SW480 (cell line): Measurements from ENCODE around the gene CNTRL.
A peak's percentile ranks its signal among the peaks of the same experiment; 100 is the strongest.
"Not testable (repeated sequence)": the region's sequence is repeated elsewhere in the genome, so short reads cannot be mapped to it uniquely, and the experiment has no call there.

Experiments
- DNase-seq: peaks from one replicate; pipeline ENCODE4 v3.0.0-alpha.2; 2016; ENCODE audit warnings: low spot score

Gene CNTRL

GRCh38 chr9:121071370-121071755 is 3.4 kb upstream of the CNTRL start:
- DNase-seq = no peak

- no peak for DNase-seq
Observed at GRCh38 chr9:121071756-121072421, 2.9 kb upstream of the CNTRL start.

- no peak for DNase-seq
Observed at GRCh38 chr9:121073038-121073437, 1.7 kb upstream of the CNTRL start.

- DNase-seq = peak; percentile 63
Observed at GRCh38 chr9:121075251-121076036, 689 bp downstream of the CNTRL start.

GRCh38 chr9:121082075-121082474 is 7.3 kb downstream of the CNTRL start:
- DNase-seq = no peak

GRCh38 chr9:121085661-121086060 is 10.9 kb downstream of the CNTRL start:
- no peak for DNase-seq

- DNase-seq = no peak
Observed at GRCh38 chr9:121088576-121088975, 13.8 kb downstream of the CNTRL start.

- DNase-seq = not testable (repeated sequence)
Observed at GRCh38 chr9:121090743-121091142, 16.0 kb downstream of the CNTRL start.

GRCh38 chr9:121095057-121095456 is 20.3 kb downstream of the CNTRL start:
- DNase-seq = no peak

GRCh38 chr9:121098567-121099198 is 23.9 kb downstream of the CNTRL start:
- DNase-seq = no peak

GRCh38 chr9:121104054-121104453 is 29.3 kb downstream of the CNTRL start:
- not testable (repeated sequence) for DNase-seq

- no peak for DNase-seq
Observed at GRCh38 chr9:121105531-121105930, 30.8 kb downstream of the CNTRL start.

GRCh38 chr9:121107029-121107428 is 32.3 kb downstream of the CNTRL start:
- peak; percentile 14 for DNase-seq

GRCh38 chr9:121107881-121108280 is 33.1 kb downstream of the CNTRL start:
- no peak for DNase-seq

- DNase-seq = no peak
Observed at GRCh38 chr9:121115466-121115865, 40.7 kb downstream of the CNTRL start.

- no peak for DNase-seq
Observed at GRCh38 chr9:121118266-121118665, 43.5 kb downstream of the CNTRL start.

- DNase-seq = no peak
Observed at GRCh38 chr9:121120386-121120785, 45.6 kb downstream of the CNTRL start.

GRCh38 chr9:121121582-121122087 is 46.9 kb downstream of the CNTRL start:
- DNase-seq = peak; percentile 94

- DNase-seq = no peak
Observed at GRCh38 chr9:121122246-121123032, 47.7 kb downstream of the CNTRL start.

- DNase-seq = no peak
Observed at GRCh38 chr9:121123816-121124535, 49.2 kb downstream of the CNTRL start.

- DNase-seq = no peak
Observed at GRCh38 chr9:121125590-121125989, 50.8 kb downstream of the CNTRL start.
